ENCODE measurements around the gene PROK1. TPM values are rescaled to one million over a fixed set of nuclear protein-coding genes. Genes with fewer than 3 reads are reported as not detected.

The PROK1 gene
- total and polyA plus RNA-seq, 2 of the 13 experiments (the other 11 are each of a cell fraction or from before 2014, with no cell fraction given) = 0.07 TPM; not detected in 1

- TF ChIP-seq, protein P1, sequence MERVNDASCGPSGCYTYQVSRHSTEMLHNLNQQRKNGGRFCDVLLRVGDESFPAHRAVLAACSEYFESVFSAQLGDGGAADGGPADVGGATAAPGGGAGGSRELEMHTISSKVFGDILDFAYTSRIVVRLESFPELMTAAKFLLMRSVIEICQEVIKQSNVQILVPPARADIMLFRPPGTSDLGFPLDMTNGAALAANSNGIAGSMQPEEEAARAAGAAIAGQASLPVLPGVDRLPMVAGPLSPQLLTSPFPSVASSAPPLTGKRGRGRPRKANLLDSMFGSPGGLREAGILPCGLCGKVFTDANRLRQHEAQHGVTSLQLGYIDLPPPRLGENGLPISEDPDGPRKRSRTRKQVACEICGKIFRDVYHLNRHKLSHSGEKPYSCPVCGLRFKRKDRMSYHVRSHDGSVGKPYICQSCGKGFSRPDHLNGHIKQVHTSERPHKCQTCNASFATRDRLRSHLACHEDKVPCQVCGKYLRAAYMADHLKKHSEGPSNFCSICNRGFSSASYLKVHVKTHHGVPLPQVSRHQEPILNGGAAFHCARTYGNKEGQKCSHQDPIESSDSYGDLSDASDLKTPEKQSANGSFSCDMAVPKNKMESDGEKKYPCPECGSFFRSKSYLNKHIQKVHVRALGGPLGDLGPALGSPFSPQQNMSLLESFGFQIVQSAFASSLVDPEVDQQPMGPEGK (CRISPR knock-in tag; IDR thresholded peaks at IDR 0.05) = no peak
- no peak for TF ChIP-seq ZNF136 (CRISPR knock-in tag; IDR thresholded peaks at IDR 0.05; ENCODE audit: low read depth)
- TF ChIP-seq ZNF317 (CRISPR knock-in tag; IDR thresholded peaks at IDR 0.05) = no peak
These were observed 24.1 kb upstream of the PROK1 start (continued) for GRCh38 chr1:110426854-110427253.

DNA sequence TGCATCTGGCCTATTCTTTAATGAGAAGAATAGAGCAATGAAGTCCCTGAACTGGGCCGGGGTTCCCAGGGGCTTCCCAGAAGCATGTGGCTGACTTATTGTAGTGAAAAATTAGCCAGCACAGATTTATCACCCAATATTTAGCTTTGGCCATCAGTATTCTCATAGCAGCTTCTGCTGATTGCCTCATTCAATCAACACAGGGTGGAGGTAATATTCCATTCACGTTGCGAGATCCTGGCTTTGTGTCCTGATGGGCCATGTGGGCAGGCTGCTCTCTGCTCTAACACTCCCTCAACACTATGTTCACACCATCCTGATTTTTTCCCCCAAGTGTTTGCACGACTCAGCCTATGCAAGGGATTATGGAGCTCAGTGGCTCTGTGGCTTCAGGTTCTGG is 22.0 kb upstream of the PROK1 start:
- TF ChIP-seq ZNF496 (CRISPR knock-in tag; IDR thresholded peaks at IDR 0.05; ENCODE audit: insufficient replicate concordance) (no peak), PLRG1 (conservative IDR thresholded peaks at IDR 0.05) (no peak), SMC3 (IDR thresholded peaks at IDR 0.05; ENCODE audit: low read length) (no peak), FOXP1 (IDR thresholded peaks at IDR 0.05) (no peak), FOXP1 (CRISPR knock-in tag; IDR thresholded peaks at IDR 0.05) (no peak), KLF12 (CRISPR knock-in tag; IDR thresholded peaks at IDR 0.05; ENCODE audit: borderline replicate concordance) (no peak), HDAC6 (IDR thresholded peaks at IDR 0.05; ENCODE audit: low read depth, low read length) (no peak), ZNF746 (CRISPR knock-in tag; IDR thresholded peaks at IDR 0.05) (no peak), ZNF230 (CRISPR knock-in tag; IDR thresholded peaks at IDR 0.05) (no peak), ZBTB39 (CRISPR knock-in tag; IDR thresholded peaks at IDR 0.05) (no peak), WIZ (CRISPR knock-in tag; IDR thresholded peaks at IDR 0.05) (no peak), PAF1 (CRISPR knock-in tag; IDR thresholded peaks at IDR 0.05) (no peak)
- TF ChIP-seq, protein P2, sequence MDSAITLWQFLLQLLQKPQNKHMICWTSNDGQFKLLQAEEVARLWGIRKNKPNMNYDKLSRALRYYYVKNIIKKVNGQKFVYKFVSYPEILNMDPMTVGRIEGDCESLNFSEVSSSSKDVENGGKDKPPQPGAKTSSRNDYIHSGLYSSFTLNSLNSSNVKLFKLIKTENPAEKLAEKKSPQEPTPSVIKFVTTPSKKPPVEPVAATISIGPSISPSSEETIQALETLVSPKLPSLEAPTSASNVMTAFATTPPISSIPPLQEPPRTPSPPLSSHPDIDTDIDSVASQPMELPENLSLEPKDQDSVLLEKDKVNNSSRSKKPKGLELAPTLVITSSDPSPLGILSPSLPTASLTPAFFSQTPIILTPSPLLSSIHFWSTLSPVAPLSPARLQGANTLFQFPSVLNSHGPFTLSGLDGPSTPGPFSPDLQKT (CRISPR knock-in tag; IDR thresholded peaks at IDR 0.05; ENCODE audit: borderline replicate concordance) = no peak
- H3K9ac ChIP-seq (ENCODE audit: insufficient read depth, low read depth, low read length) = no peak overlapping the region
- no TSS peak for BruUV-seq (replicated peaks)
- H3K27ac ChIP-seq (ENCODE audit: extremely low read length, insufficient read depth, low read length) = no peak overlapping the region
- no peak overlapping the region for H2AFZ ChIP-seq (ENCODE audit: low read length)
- peaks cover 1 to 14% of the 10 kb centered on the region in 2 experiments; a peak in 3 of 5 replicates for H3K27me3 ChIP-seq (ENCODE audit: control insufficient read depth in 1 of 2, insufficient read depth in 2 of 2, low read length in 2 of 2)
- no peaks in the 10 kb centered on the region for H3K36me3 ChIP-seq (replicated peaks in 1 of 2; ENCODE audit: control insufficient read depth in 1 of 2, insufficient read depth in 2 of 2, low read length in 2 of 2)
- ChIA-PET CTCF (ENCODE audit: low intra/inter-chr PET ratio, low total read pairs) (no interaction called here), POLR2A (no interaction called here)
- no peaks in the 10 kb centered on the region for H3K9me3 ChIP-seq (ENCODE audit: low read length)
- DNase-seq (ENCODE audit: low spot score) (no peak), FAIRE-seq (no peak), ATAC-seq (no peak)
- peaks cover 10% of the 10 kb centered on the region; the same call in 1 of the 2 replicates for H3K4me1 ChIP-seq (ENCODE audit: insufficient read depth, low read length)
- intact Hi-C loops (cut with micrococcal nuclease; ENCODE audit: unreplicated experiment) = no loop called here
- in situ Hi-C loops (cut with HindIII; ENCODE audit: extremely low pct_ligation_motif_present, low pct_unique_long_range_greater_than_20kb) = no loop called here
- WGBS (ENCODE audit: low lambda C conversion rate) = 14% methylated on average over 4 of the region's 4 CpGs
- H4K20me1 ChIP-seq (ENCODE audit: insufficient read depth, low read length) = no peaks in the 10 kb centered on the region
- no peak overlapping the region for H3K4me3 ChIP-seq (replicated peaks in 1 of 3; ENCODE audit: insufficient read depth in 1 of 3, low read depth in 2 of 3, low read length in 3 of 3)
- H3K4me2 ChIP-seq (ENCODE audit: low read depth, low read length) = no peak overlapping the region
- H3K79me2 ChIP-seq (ENCODE audit: insufficient read depth, low read length) = no peaks in the 10 kb centered on the region
